Dedifferentiated amniotic fluid mesenchymal stem cell (primary cell): Measurements from ENCODE around the gene CCDC86.
"Not testable (repeated sequence)": the region's sequence is repeated elsewhere in the genome, so short reads cannot be mapped to it uniquely, and the experiment has no call there.

Source experiments
- DNase-seq: peaks from one replicate; pipeline ENCODE4 v3.0.0-alpha.2; 2016; ENCODE audit errors: extremely low spot score

CCDC86 gene, protein sequence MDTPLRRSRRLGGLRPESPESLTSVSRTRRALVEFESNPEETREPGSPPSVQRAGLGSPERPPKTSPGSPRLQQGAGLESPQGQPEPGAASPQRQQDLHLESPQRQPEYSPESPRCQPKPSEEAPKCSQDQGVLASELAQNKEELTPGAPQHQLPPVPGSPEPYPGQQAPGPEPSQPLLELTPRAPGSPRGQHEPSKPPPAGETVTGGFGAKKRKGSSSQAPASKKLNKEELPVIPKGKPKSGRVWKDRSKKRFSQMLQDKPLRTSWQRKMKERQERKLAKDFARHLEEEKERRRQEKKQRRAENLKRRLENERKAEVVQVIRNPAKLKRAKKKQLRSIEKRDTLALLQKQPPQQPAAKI

DNA sequence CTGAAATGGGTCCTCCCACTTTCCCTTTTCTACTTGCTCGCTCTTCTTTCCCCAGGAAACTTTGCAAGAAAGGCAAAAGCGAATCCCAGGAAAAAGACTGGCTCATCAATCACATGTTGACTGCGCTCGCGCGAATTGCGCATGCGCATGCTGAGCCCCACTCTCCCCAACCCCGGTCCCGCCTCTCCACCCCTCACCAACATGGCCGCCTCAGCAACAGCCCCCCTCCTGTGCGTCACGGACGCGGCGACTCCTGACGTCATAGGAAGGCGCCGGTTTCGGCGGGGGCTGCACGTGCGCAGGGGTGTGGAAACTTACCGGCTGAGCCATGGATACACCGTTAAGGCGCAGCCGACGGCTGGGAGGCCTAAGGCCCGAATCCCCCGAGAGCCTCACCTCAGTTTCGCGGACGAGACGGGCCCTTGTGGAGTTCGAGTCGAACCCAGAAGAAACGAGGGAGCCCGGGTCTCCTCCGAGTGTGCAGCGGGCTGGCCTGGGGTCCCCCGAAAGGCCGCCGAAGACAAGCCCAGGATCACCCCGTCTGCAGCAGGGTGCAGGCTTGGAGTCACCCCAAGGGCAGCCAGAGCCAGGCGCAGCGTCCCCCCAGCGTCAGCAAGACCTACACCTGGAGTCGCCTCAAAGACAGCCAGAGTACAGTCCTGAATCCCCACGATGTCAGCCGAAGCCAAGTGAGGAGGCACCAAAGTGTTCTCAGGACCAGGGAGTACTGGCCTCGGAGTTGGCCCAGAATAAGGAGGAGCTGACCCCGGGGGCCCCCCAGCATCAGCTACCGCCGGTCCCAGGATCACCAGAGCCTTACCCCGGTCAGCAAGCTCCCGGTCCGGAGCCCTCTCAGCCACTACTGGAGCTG lies at the start of gene CCDC86:
Gene CCDC86 (plus strand): TSS at position 317 of the 871 bp plus-strand sequence. CDS start 12 bp downstream, at position 329.
- peak; percentile 93 for DNase-seq

DNA sequence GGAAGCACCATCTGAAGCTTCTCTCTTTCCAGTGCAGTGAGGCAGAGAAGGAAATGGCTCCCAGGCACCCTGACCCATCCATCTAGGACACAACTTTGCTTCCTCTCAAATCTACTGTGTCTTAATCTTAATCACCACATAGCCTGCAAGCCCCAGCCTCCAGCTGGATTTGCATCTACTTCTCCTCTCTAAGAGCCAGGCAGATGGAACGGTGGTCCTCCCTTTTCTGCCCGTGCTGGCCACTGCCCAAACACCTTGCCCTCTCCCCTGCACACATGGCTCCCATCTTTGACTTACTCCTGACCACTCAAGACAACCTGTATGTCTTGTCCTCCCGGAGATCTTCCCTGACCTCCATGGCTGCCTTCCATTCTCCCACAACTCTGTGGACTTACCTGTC lies 49.4 kb upstream of the CCDC86 start:
- DNase-seq: no peak

DNA sequence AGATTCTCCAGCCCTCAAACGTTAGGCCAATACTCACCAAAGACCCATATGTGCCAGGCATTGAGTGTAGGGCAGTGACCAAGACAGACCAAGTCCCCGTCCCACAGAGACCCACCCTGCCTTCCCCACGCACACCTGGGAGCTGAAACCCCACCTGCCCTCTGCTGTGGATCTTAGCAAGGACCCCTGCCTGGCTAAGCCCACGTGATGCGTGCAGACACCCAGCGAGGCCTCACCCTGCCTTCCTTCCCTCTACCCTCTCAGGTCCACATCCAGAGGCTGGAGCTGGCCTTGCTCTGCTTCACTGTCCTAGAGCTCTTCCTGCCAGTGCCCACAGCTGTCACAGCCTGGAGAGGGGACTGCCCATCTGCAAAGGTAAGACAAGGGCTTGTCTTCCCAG lies 46.6 kb upstream of the CCDC86 start:
- DNase-seq: no peak

DNA sequence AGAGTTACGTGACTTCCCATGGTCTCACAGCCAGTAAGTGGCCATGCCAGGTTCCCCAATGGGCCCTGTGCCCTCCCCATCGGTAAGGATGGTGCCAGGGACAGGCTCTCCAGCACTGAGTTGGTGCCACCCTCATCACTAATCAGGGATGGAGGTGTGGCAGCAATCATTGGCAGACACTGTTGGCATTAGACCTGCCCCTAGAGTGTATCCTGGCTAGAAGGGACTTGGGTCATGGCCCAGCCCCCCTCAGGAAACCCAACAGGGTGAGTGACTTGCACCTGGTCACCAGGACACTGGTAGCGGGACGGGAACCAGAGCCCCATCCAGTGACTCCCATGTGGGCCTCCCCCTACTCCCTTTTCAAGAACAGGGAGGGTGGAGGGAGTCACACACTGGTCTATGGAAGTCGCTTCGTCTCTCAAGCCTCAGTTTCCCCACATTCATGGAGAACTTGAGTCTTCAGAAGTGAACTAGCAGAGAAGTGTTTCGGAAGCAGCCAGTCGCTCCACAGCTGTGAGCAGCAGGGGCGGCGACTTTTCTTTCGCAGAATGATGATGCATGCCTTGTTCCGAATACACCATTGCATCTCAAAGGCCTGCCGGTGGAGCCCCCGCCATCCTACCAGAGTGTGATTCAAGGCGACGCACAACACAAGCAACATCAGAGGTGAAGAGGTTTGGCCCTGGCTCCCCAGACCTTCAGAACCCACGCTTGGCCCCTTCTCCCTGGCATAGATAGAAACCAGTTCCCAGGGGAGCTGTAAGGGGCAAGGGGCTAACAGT lies 43.9 kb upstream of the CCDC86 start:
- DNase-seq: no peak

DNA sequence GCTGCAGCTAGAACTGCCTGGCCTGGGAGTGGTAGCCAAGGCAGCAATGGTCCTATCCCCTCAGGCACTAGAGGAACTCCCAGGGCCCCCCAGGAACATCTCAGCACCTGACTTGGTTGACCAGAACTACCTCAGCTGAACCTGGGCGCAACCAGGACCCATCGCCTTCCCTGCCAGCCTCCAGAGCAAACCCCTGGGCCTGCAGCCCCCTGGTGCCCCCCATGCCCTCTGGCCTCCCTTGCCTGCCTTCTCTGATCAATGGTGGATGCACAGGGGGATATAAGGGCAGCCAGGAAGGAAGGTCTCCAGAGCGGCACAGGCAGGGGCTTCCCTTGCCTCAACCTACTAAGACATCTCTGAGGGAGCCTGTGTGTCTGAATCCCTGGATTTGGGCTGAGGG lies 43.3 kb upstream of the CCDC86 start:
- no peak for DNase-seq

DNA sequence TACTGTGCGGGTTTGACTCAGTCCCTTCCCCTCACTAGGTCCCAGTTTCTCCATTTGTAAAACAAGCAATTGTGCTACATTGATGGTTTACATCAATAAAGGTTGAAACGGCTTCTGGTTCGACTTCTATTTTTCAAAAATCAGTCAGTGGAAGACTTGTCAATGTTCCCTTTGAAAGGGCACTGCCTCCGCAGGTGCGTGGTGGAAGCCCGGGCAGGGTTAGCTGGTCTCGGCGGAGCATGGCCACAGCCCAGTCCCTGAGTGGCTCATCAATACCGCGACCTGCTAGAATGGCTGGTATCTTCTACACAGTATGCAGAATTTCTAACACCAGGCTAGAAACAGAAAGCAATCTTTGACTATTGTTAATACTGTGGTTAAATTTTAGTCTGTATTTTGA lies 40.7 kb upstream of the CCDC86 start:
- DNase-seq: no peak

DNA sequence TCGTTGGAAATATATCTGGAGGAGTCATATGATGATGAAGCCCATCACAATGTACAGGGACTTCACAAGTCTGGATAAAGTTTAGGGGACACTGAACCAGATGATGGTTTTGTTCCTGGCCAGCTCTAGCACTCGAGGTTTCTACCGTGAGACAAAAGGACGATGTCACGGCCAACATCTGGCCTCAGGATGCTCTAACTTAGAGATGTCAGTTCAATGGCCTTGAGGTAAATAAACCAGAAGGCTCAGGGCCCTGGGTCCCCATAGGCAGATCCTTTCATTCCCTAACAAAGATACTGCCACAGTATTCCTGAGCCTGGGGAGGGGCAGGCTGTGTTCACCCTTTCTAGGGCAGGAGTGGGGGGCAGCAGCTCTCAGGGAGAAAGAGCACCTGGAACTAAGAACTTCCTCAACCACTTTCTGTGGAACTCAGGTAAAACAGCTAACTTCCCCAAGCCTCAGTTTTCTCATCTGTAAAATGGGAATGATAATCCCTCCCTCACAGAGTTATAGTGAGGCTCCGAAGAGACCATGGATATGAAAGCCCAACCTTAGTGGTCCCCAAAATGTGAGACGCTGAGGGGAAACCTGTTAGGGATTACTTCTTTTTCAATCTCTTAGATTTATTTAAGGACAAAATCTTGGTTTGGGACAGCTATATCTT lies 38.5 kb upstream of the CCDC86 start:
- no peak for DNase-seq

DNA sequence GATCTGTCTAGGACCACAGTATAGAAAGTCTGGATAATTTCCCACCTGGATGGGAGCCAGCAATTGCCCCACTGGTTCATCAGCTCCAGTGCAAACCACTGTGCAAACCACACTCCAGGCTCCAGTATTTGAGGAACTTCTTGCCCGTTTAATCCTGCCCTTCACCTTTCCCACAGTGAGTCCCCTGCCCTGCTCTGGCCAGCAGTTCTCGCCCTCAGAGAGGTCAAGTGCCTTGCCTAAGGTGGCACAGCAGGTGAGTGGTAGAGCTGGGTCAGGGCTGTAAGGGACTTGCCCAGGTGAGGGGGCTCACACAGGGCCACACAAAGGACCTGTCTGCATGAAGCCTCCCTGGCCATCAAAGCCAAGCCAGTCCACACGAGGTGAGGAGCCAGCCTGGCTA lies 32.7 kb upstream of the CCDC86 start:
- DNase-seq: no peak

DNA sequence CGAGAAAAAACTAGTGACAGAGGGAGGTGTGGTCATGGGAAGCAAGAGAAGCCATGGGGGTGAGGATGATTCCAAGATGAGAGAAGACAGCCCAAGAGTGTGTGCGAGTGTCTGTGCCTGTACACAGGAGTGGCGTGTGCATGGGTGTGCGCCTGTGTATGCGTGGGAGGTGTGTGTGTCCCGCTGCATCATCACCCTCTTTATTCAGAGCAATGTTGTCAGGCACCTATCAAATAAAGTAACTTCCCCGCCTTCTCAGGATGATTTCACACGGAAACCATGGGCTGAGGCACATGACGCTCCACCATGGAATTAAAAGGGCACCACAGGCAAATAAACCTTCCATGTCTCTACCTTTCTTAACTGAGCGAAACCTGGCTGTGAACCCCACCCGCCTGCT lies 32.2 kb upstream of the CCDC86 start:
- DNase-seq: no peak

DNA sequence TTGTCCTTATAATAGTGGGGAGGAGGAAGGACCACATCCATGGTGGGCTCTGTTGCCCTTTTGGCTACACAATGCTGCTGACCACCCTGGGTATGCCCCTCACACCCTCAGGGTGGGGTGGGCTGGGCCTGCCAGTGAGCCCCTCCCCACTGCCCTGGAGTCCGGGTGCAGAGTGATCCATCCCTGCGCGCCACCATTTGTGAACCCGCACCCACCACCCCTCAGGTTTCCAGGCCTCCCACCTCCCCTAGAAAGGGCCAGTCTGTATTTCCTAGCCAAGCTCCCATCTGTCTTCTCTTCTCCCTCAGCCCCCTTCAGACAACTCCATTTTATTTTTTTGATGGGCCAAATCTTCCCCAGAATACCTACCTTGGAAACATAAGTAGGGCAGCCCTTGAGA lies 31.8 kb upstream of the CCDC86 start:
- no peak for DNase-seq

DNA sequence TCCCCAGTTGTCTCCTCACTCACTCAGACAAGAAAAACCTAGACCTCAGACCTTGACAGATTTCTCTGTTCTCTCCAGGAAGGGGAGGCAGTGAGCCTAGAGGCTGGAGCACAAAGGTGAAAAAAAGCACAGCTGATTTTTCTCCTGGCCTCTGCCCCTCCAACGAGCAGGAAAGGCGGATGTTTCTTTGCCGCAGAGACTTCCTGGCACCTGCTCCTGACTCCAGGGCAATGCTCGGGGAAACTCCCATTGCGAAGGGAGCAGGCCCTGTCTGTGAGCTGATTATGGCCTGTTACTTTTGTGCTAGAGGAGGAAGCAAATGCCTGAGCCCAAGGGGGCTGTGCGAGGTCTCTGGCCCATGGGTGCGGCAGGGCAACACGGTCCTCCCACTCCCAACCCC lies 31.3 kb upstream of the CCDC86 start:
- no peak for DNase-seq

DNA sequence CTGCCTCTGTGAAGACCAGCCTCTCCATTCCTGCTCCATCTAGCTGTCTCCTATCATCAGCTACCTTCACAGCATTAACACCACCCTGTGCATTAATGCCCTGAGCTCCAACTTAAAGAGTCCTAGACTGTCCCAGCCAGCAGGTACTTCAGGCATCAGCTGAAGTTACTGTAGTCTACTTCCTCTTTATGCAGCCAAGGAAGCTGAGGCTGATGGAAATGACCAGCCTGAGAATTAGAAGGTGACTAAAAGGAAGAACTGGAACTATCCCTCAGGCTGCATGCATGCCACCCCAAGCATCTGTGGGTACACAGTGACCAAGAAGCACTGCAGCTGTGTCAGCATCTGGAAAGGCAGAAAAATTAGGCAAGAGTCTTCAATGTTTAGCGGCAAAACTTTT lies 28.6 kb upstream of the CCDC86 start:
- DNase-seq: no peak

DNA sequence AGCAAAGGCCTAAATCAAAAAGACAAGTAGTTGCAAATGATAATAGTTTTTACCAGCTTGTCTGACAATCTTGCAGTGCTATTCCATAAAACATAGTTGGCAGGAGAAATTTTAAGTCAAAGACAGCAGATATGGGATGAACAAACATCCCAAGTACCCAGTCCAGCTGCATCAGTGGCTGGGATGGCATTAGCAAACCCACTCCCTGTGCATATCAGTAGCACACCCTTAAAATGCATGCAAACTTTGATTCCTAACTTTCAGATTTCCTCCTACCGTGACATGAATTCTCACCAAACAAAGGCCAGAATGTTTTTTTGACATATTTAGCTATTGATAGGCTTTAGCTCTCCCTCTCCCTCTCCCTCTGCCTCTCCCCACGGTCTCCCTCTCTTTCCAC lies 27.8 kb upstream of the CCDC86 start:
- DNase-seq: no peak

DNA sequence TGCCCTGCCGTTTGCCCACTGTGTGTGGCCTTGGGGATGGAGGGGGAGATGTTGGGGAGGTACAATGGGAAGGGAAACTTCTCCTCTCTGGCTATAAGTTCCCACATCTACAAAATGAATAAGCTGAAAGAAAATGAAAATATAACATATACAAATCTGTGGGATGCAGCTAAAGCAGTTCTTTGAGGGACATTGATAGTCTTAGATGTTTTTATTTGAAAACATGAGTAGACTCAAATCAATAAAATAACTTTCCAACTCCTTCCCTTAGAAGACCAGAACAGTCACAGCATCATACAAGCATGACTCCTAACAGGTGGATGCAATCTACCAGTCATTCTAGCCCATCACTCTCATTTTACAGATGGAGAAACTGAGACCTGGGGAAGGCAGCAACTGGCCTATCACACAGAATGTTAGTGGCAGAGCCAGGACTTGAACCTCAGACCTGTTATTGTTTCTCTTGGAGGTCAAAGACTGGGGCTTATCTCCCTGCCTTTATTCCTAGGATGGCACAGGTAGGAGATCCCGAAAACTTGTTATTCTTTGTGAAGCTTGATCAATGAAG lies 25.2 kb upstream of the CCDC86 start:
- DNase-seq: no peak

DNA sequence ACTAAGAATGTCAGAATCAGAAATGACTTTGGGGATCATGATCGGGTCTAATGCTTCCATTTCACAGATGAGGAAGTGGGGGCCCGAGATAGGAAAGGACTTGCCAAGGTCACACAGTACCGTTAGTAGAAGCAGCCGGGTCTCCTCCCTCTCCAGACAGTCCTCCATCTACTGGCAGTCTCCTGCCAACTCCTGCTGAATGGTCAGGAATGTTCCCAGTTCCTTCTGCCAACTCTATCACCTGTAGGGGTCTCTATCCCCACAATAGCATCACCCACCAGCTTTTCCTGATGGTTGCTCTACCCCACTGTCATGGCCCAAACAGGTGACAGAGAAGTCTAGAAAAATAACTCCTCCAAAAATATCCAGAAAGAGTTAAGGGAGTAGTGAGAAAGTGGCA lies 23.9 kb upstream of the CCDC86 start:
- DNase-seq: no peak

DNA sequence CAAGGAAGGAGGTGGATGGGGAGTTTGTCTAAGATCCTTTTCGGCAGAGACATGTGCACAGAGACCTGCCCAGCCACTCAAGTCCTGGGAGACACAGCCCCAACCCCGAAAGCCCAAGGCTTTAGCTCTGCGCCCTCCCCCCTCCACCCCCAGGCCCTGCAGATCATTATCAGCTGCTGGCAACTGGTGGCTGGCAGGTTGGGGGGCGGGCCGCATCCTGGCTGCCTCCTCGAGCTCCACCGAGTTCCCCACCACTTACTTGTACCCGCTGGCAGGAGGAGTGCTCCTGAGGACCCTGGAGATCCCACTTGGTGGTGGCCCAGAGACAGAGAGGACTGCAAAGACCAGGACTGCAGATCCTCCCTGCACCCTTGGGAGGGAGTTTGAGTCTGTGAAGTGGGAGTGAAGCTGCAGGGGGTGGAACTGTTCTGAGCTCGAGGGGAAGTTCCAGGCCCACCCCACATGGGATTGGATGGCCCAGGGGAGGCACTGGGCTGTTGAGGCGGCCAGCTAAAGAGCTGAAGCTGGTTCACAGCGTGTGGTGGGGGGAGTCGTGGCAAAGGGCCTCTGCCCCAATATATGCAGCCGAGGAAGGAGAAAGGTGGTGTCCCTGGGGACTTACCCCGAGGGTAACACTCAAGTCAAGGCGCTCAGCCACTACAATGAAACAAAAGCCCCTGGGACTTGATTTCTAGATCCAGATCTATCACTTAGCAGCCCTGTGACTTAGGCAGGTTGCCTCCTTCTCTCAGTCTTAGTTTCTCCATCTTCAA lies 19.9 kb upstream of the CCDC86 start:
- no peak for DNase-seq

DNA sequence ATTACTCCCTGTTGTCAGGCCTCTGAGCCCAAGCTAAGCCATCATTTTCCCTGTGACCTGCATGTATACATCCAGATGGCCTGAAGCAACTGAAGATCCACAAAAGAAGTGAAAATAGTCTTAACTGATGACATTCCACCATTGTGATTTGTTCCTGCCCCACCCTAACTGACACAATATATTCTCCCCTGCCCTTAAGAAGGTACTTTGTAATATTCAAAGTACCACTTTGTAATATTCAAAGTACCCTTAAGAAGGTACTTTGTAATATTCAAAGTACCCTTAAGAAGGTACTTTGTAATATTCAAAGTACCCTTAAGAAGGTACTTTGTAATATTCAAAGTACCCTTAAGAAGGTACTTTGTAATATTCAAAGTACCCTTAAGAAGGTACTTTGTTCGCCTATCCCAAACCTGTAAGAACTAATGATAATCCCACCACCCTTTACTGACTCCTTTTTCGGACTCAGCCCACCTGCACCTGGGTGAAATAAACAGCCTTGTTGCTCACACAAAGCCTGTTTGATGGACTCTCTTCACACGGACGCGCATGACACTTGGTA lies 18.1 kb upstream of the CCDC86 start:
- not testable (repeated sequence) for DNase-seq

DNA sequence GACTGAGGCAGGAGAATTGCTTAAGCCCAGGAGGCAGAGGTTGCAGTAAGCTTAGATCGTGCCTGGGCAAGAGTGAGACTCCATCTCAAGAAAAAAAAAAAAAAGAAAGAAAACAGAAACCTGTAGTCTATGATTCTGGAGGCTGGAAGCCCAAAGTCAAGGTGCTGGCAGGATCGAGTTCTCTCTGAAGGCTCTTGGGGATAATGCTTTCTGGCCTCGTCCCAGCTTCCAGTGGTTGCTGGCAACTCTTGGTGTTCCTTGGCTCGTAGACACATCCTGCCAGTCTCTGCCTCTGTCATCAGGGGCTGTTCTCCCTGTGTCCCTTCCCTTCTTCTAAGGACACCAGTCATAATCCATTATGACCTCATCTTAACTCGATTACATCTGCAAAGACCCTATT lies 16.8 kb upstream of the CCDC86 start:
- no peak for DNase-seq

DNA sequence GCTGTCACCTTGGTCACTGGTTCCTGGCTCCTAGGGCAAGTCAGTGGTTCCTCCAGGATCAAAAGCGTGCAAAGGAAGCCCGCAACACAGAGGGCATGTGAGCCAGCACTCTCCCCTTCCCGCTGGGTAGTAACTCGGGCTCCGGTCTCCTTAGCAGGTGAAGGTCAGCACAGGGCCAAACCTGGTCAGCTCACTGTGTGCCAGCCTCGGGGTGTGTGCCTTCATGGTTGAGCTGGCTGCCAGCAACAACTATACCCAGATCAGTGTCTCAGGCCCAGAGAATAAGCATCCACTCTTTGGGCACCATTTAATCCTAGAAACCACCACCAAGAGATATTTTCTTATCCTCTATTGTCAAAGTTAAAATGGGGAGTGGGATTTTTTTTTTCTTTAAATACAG lies 16.1 kb upstream of the CCDC86 start:
- no peak for DNase-seq

DNA sequence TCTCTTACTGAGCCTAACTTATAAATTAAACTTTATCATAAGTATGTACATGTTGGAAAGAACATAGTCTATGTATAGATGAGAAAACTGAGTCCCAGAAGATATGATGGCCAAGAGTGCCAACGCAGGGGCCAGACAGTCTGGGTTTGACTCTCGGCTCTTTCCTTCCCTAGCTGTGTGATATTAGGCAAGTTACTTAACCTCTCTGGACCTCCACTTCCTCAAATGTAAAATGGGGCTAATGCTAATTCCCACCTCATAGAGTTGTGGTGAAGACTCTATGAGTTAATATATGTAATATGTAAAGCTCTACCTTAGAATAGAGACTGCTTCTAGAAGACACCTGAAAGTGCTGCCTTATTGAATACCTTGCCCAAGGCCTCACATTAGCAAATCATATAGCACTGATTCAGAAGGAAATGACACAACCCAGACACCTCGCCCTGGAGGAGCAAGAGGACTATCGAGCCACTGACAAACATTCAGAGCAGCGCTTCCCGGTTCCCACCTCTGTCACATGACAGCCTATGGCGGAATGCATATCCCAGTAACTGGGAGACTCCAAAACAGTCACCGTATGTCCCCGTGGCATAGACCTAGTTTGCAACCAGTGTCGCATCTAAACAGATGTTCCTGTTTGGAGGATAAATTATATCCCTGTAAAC lies 11.3 kb upstream of the CCDC86 start:
- no peak for DNase-seq
